ENCODE results near the gene CYSRT1.

DNA sequence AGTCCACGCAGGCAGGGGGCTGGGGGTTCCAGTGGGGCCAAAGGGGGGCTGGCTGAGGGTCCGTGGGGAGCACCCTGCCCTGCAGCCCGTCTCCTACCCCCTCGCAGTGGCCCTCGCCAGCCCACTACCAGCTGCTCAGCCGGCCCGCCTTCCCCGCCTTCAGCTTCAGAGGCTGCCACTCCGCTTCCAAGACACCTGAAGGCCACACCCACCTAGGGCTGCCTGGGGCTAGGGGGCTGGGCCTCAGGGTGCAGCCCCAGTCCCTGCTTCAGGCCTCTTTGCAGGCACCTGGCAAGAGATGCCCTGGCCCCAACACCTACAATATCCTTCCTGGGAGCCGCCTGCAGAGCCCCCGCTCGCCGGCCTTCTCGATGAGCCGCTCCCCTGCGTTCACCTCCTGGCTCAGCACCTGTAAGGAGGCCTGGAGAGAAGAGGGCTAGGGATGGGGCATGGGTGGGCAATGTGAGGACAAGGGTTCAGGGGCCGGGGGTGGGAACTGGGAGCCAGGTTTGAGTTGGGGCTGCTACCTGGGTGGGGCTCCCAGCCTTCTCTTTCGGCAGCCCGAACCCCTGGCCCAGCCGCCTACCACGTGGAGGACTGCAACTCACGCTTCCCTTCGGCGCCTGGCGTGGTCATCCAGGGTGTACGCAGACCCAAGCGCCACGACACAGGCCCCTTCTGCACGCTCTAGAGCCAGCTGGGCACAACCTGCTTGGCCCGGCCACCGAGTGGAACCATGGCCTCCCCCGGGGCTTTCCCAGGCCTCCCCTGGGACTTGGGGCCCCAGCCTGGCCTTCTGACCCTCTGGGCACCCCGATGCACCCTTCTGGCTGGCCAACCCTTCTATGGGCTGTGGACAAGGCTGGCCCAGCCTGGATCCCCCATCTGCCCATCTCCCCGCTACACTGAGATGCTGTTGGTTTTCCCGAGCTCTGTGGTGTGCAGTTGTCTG lies 27.9 kb downstream of the CYSRT1 start:
- TF ChIP-seq, protein P1, sequence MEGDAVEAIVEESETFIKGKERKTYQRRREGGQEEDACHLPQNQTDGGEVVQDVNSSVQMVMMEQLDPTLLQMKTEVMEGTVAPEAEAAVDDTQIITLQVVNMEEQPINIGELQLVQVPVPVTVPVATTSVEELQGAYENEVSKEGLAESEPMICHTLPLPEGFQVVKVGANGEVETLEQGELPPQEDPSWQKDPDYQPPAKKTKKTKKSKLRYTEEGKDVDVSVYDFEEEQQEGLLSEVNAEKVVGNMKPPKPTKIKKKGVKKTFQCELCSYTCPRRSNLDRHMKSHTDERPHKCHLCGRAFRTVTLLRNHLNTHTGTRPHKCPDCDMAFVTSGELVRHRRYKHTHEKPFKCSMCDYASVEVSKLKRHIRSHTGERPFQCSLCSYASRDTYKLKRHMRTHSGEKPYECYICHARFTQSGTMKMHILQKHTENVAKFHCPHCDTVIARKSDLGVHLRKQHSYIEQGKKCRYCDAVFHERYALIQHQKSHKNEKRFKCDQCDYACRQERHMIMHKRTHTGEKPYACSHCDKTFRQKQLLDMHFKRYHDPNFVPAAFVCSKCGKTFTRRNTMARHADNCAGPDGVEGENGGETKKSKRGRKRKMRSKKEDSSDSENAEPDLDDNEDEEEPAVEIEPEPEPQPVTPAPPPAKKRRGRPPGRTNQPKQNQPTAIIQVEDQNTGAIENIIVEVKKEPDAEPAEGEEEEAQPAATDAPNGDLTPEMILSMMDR (IDR thresholded peaks at IDR 0.05): no peak
- TF ChIP-seq, protein P2, sequence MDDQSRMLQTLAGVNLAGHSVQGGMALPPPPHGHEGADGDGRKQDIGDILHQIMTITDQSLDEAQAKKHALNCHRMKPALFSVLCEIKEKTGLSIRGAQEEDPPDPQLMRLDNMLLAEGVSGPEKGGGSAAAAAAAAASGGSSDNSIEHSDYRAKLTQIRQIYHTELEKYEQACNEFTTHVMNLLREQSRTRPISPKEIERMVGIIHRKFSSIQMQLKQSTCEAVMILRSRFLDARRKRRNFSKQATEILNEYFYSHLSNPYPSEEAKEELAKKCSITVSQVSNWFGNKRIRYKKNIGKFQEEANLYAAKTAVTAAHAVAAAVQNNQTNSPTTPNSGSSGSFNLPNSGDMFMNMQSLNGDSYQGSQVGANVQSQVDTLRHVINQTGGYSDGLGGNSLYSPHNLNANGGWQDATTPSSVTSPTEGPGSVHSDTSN (IDR thresholded peaks at IDR 0.05): no peak
- TF ChIP-seq, protein P3, sequence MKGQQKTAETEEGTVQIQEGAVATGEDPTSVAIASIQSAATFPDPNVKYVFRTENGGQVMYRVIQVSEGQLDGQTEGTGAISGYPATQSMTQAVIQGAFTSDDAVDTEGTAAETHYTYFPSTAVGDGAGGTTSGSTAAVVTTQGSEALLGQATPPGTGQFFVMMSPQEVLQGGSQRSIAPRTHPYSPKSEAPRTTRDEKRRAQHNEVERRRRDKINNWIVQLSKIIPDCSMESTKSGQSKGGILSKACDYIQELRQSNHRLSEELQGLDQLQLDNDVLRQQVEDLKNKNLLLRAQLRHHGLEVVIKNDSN (IDR thresholded peaks at IDR 0.05; ENCODE audit: borderline replicate concordance, low read depth): no peak
- no peak for TF ChIP-seq NFIC (IDR thresholded peaks at IDR 0.05; ENCODE audit: borderline replicate concordance)
- no peak for TF ChIP-seq ELF1 (IDR thresholded peaks at IDR 0.05)
- no peak for TF ChIP-seq SMC3 (IDR thresholded peaks at IDR 0.05; ENCODE audit: low read depth, low read length)
- TF ChIP-seq MXI1 (IDR thresholded peaks at IDR 0.05; ENCODE audit: low read depth, low read length): no peak
